GM12878 (cell line): ENCODE data around the gene NPAS2. TPM values are rescaled to one million over a fixed set of nuclear protein-coding genes. Genes with fewer than 3 reads are reported as not detected.

Experiments used
- ATAC-seq: fragments of 200-7000 bp; cut with Tn5 transposase; 3 replicates; pipeline ENCODE4 v1.9.1; 2020; ENCODE audit warnings: mild to moderate bottlenecking, moderate library complexity
- BruUV-seq: library from RNA; stranded (reverse); fragments of 400-500 nt; replicated peaks from 2 replicates; lab custom pipeline; 2021; lab: Mats Ljungman, UMichigan
- CTCF ChIA-PET: fragments of 300-600 bp; sonication (Branson Sonifier 250); formaldehyde crosslinking; extraction: SDS; loops from one replicate; lab custom pipeline; 2021; ENCODE audit warnings: inconsistent platforms; lab: Yijun Ruan, JAX
- POLR2A ChIA-PET: fragments of 350-600 bp; formaldehyde crosslinking; extraction: SDS; loops from one replicate; lab custom pipeline; 2021; ENCODE audit warnings: inconsistent platforms; lab: Charles Lee
- RAD21 ChIA-PET: fragments of 300-600 bp; sonication (Branson Sonifier 250); formaldehyde crosslinking; loops from one replicate; lab custom pipeline; 2023; ENCODE audit warnings: antibody characterized with exemption; ENCODE audit not compliant: unreplicated experiment; lab: Charles Lee
- SMC1A ChIA-PET: fragments of 300-600 bp; sonication (Branson Sonifier 250); formaldehyde crosslinking; loops from one replicate; lab custom pipeline; 2023; ENCODE audit not compliant: unreplicated experiment, uncharacterized antibody; lab: Charles Lee
- DNase-seq: peaks from one replicate; pipeline ENCODE4 v3.0.0-alpha.2; 2011; ENCODE audit warnings: low read depth, low spot score
- FAIRE-seq: peaks from 3 replicates; lab custom pipeline; 2011; peaks lifted over from hg19 to GRCh38; lab: Jason Lieb, UNC
- H2AFZ ChIP-seq: 2 replicates; pipeline ENCODE4 v1.6.0; 2011; ENCODE audit warnings: low read depth, low read length, control low read depth; ENCODE audit not compliant: control insufficient read depth
- H3K27ac ChIP-seq: 2 replicates; pipeline ENCODE4 v1.5.1; 2011; ENCODE audit warnings: control low read depth; ENCODE audit not compliant: control insufficient read depth, insufficient read depth
- H3K27me3 ChIP-seq, 2 experiments: replicated peaks in 1 of 2; 2 replicates each; pipeline versions ENCODE4 v1.6.0 to v1.6.1; 2011; ENCODE audit warnings: low read length in 1 of 2; ENCODE audit not compliant: control insufficient read depth in 2 of 2, insufficient read depth in 2 of 2
- H3K36me3 ChIP-seq, 2 experiments: 2 replicates each; pipeline ENCODE4 v1.5.1; 2011; ENCODE audit warnings: low read length in 1 of 2; ENCODE audit not compliant: control insufficient read depth in 2 of 2, insufficient read depth in 2 of 2
- H3K4me1 ChIP-seq: 2 replicates; pipeline ENCODE4 v1.6.1; 2011; ENCODE audit warnings: mild to moderate bottlenecking, low read length, moderate library complexity, mixed read lengths; ENCODE audit not compliant: control insufficient read depth, insufficient read depth
- H3K4me2 ChIP-seq: 2 replicates; pipeline ENCODE4 v1.6.0; 2011; ENCODE audit warnings: control low read depth; ENCODE audit not compliant: control insufficient read depth, insufficient read depth
- H3K4me3 ChIP-seq: fragments of 200-600 bp; sonication (generic); 2 replicates; pipeline ENCODE4 v1.5.1; 2016
- H3K79me2 ChIP-seq: 2 replicates; pipeline ENCODE4 v1.6.0; 2011; ENCODE audit warnings: low read length; ENCODE audit not compliant: control insufficient read depth, insufficient read depth
- H3K9ac ChIP-seq: 2 replicates; pipeline ENCODE4 v1.8.0; 2011; ENCODE audit warnings: low read length, control low read depth, mixed read lengths; ENCODE audit not compliant: control insufficient read depth, insufficient read depth
- H3K9me3 ChIP-seq: replicated peaks from 3 replicates; pipeline ENCODE4 v1.5.1; 2011; ENCODE audit warnings: mild to moderate bottlenecking, low read length; ENCODE audit not compliant: control insufficient read depth, insufficient read depth
- H4K20me1 ChIP-seq: 2 replicates; pipeline ENCODE4 v1.6.0; 2011; ENCODE audit not compliant: control insufficient read depth, insufficient read depth
- E2F8 ChIP-seq: fragments of 450-650 bp; IDR thresholded peaks from 2 replicates; pipeline ENCODE4 v1.6.1; 2018; ENCODE audit warnings: mild to moderate bottlenecking, low read depth, moderate library complexity; ENCODE audit not compliant: partially characterized antibody
- HDAC2 ChIP-seq: fragments of 200-600 bp; sonication (generic); IDR thresholded peaks from 2 replicates; pipeline ENCODE4 v1.6.1; 2017
- HDAC6 ChIP-seq: fragments of 200-600 bp; sonication (generic); IDR thresholded peaks from one replicate; pipeline ENCODE4 v1.8.0; 2017; ENCODE audit warnings: antibody characterized with exemption; ENCODE audit not compliant: unreplicated experiment
- KDM1A ChIP-seq: fragments of 200-600 bp; sonication (generic); IDR thresholded peaks from 2 replicates; pipeline ENCODE4 v1.6.1; 2016; ENCODE audit warnings: borderline replicate concordance
- RFX5 ChIP-seq: IDR thresholded peaks from 2 replicates; pipeline ENCODE4 v1.6.1; 2011; ENCODE audit warnings: low read depth, low read length, improper control_type of control experiment
- SMAD1 ChIP-seq: fragments of 450-650 bp; IDR thresholded peaks from 2 replicates; pipeline ENCODE4 v1.6.1; 2018; ENCODE audit warnings: mild to moderate bottlenecking, low read depth; ENCODE audit not compliant: partially characterized antibody
- SMARCA5 ChIP-seq: fragments of 450-650 bp; IDR thresholded peaks from 2 replicates; pipeline ENCODE4 v1.6.1; 2017; ENCODE audit warnings: mild to moderate bottlenecking
- SMC3 ChIP-seq: IDR thresholded peaks from 2 replicates; pipeline ENCODE4 v1.6.1; 2011; ENCODE audit warnings: low read length, improper control_type of control experiment, borderline replicate concordance
- STAT1 ChIP-seq: fragments of 450-650 bp; conservative IDR thresholded peaks from 2 replicates; pipeline ENCODE4 v1.6.1; 2014; ENCODE audit warnings: antibody characterized with exemption, mild to moderate bottlenecking
- WGBS: methylation state at CpG from one replicate; pipeline ENCODE4 v1.1.6; 2016; ENCODE audit warnings: low lambda C conversion rate; ENCODE audit not compliant: insufficient replicate concordance, insufficient coverage; ENCODE audit errors: missing lambda C conversion rate; 5-methylcytosine and 5-hydroxymethylcytosine counted together
- in situ Hi-C: fragments of 300-500 bp; cut with MboI; formaldehyde crosslinking; loops from 9 replicates; pipeline ENCODE4 v1.14.3; 2018; ENCODE audit warnings: mixed read lengths
- intact Hi-C: fragments of 100-400 bp; cut with micrococcal nuclease; formaldehyde crosslinking; loops from one replicate; pipeline ENCODE4 v1.14.2; 2022; ENCODE audit not compliant: unreplicated experiment
- polyA plus RNA-seq, 11 experiments: library from polyadenylated mRNA; depleted of rRNA in 4 of 11; unstranded in 6 of 11; stranded (reverse) in 5 of 11; fragments of >200 nt; fragmentation: Nextera tagmentation in 4 of 11; fragmentation: Illumina TruSeq in 1 of 11; extraction: Ambion mirVana in 4 of 11; extraction: Trizol in 1 of 11; gene quantifications; 1 replicate in 1 of 11; 2 replicates in 10 of 11; pipeline versions ENCODE4 v1.2.1 to v1.2.3, GENCODE V29; 2011 to 2016; ENCODE audit warnings: inconsistent platforms in 2 of 11, missing spikeins in 2 of 11, low read depth in 1 of 11
- total RNA-seq, 4 experiments: library from RNA; depleted of rRNA in 3 of 4; stranded (reverse); fragments of >200 nt in 3 of 4; fragmentation: Illumina TruSeq in 1 of 4; extraction: Trizol in 1 of 4; gene quantifications; 2 replicates each; pipeline versions ENCODE4 v1.2.1 to v1.2.3, GENCODE V29; 2013 to 2021

Gene NPAS2
- total and polyA plus RNA-seq, 10 of the 15 experiments (the other 5 are each of a cell fraction or from before 2014, with no cell fraction given): 0.08 TPM; not detected in 9

GRCh38 chr2:101030866-101031554, 211.1 kb downstream of the NPAS2 start:
- no peak overlapping the region for H3K4me2 ChIP-seq
- DNase-seq: no peak
- no peak overlapping the region for H3K27ac ChIP-seq
- TF ChIP-seq SMAD1 (no peak), SMC3 (no peak), STAT1 (no peak), SMARCA5 (no peak), HDAC6 (no peak), HDAC2 (no peak), E2F8 (no peak), KDM1A (no peak), RFX5 (no peak)
- no peak for FAIRE-seq
- ChIA-PET POLR2A (no interaction called here), SMC1A (interaction anchor here (0.5 to 1.4 kb wide), 2 partner anchors 33 to 85 kb away, joined by 3 to 4 read pairs; no protein-coding TSS in a partner anchor), RAD21 (interaction anchor here (1.6 kb wide), 1 partner anchor 19 kb away, joined by 4 read pairs; no protein-coding TSS in a partner anchor), CTCF (interaction anchor here (2.0 to 2.1 kb wide), 2 partner anchors 122 to 172 kb away, joined by 4 to 5 read pairs; no protein-coding TSS in a partner anchor)
- no peaks in the 10 kb centered on the region for H3K79me2 ChIP-seq
- no peak overlapping the region for H3K4me3 ChIP-seq
- no peak overlapping the region for H2AFZ ChIP-seq
- BruUV-seq: no TSS peak
- intact Hi-C loops: no loop called here
- ATAC-seq: peak; percentile 22; the same call in 1 of the 3 replicates
- H4K20me1 ChIP-seq: no peaks in the 10 kb centered on the region
- 53% methylated on average over 10 of the region's 10 CpGs for WGBS
- H3K9ac ChIP-seq: no peak overlapping the region
- in situ Hi-C loops: no loop called here
- no peaks in the 10 kb centered on the region; a peak in 2 of 4 replicates for H3K36me3 ChIP-seq
- no peaks in the 10 kb centered on the region for H3K4me1 ChIP-seq
- no peaks in the 10 kb centered on the region for H3K9me3 ChIP-seq
- H3K27me3 ChIP-seq: no peaks in the 10 kb centered on the region
